HG02870 (cell line): ENCODE measurements around the gene ABCG4.
"Not testable (repeated sequence)": the region's sequence is repeated elsewhere in the genome, so short reads cannot be mapped to it uniquely, and the experiment has no call there.

Experiments
- ATAC-seq: cut with Tn5 transposase; IDR thresholded peaks from one replicate; pipeline ENCODE4 v1.9.1; 2021; ENCODE audit warnings: mild to moderate bottlenecking, moderate library complexity; ENCODE audit not compliant: unreplicated experiment

Gene ABCG4

DNA sequence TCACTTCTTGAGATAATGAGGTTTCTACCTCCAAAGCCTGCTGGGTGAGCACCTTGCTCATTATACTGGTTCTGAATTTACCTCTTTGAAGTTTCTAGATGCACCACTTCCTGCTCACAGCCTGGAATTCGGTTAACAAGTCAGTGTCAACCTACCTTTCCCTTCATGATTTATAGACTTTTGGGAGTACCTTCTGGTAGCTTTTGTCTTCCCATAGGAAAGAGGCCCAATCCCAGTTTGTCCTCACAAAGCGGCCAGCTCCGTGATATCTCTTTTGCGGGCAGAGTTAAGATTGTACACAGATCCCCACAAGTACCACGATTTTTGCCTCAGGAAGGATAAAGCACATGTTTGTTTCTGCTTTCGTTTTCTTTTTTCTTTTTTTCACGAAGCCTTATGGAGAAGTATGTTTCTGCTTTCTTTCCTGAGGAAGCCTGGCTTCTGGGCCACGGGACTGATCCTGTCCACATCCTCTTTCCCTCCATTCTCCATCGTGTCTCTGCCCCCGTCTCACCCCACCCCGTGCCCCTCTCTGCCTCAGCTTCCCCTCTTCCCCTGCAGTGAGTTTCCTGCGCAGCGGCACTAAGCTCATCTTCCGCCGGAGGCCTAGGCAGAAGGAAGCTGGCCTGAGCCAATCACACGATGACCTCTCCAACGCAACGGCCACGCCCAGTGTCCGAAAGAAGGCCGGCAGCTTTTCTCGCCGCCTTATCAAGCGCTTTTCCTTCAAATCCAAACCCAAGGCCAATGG lies 33.2 kb upstream of the ABCG4 start:
- ATAC-seq, result no peak

DNA sequence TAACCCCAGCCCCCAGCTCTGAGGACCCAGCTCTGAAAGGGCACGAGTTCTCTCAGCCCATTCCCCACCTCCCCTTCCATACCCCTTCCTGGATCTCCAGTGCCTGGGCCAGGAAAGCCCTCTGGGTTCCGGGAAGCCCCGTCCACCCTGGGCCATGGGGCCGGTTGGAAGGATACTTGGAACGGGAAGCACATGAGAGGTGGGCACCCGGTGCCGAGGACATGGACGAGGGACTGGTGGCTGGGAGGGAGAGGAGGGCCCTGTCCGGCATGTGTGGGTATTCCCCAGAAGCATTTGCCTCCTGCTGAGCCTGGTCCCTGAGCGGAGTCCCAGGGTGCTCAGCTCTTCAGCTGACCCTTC lies 32.6 kb upstream of the ABCG4 start:
- ATAC-seq, result no peak

DNA sequence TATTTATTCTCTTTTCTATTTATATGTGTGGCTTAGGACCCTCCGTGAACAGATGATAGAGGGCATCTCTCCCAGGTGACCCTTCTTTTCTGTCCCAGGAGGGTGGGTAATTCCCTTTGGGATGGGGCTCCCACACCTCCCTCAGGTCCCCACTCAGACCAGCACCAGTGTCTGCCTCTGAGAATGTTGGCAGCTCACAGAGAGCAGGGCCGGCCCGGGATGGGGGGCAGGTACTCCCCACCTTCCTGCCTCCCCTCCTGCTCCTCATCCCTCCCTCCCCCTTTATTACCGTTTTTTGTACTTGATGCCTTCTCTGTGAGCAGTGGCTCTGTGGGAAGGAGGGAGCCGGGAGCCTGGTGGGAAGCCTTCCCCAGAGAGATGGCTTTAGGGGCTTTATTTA lies 32.3 kb upstream of the ABCG4 start:
- ATAC-seq, result no peak

DNA sequence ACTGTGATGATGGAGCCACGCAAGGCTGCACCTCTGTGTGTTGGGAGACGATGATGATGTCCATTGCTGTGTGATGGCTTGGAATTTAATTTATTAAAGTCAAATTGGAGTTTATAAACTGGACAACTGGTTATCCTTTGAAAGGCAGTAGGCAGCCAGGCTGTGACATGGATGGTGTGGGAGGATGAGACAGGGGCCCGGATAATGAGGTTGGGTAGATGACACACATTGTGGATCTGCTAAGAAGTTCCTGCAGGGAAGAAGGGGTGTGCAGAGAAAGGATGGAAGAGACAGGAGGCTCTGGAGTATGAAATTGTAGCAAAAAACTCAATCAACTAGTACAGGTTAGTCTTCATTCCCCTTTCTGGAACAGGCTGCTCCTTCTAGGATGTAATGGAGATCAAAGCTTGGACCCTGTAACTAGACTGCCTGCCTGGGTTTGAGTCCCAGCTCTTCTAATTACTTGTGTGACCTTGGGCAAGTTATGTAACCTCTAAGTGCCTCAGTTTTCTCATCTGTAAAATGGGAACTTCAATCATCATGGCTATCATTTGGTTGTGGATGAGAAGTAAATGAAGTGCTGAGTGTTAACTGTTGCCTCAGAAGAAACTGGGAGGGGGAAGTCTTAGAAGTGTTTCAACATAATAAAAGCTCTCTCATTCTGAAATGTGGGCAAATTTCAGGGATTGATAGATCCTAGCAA lies 31.7 kb upstream of the ABCG4 start:
- ATAC-seq, result no peak

DNA sequence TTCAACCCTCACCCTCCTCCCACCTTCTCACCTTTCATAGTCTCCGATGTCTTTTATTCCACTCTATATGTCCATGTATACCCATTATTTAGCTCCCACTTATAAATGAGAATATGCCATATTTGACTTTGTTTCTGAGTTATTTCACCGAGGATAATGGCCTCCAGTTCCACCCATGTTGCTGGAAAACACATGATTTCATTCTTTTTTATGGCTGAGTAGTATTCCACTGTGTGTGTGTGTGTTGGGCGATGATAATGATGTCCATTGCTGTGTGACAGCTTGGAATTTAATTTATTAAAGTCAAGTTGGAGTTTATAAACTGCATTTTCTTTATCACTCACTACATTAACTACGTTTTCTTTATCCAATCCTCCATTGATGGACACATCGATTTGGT lies 30.6 kb upstream of the ABCG4 start:
- ATAC-seq, result no peak

DNA sequence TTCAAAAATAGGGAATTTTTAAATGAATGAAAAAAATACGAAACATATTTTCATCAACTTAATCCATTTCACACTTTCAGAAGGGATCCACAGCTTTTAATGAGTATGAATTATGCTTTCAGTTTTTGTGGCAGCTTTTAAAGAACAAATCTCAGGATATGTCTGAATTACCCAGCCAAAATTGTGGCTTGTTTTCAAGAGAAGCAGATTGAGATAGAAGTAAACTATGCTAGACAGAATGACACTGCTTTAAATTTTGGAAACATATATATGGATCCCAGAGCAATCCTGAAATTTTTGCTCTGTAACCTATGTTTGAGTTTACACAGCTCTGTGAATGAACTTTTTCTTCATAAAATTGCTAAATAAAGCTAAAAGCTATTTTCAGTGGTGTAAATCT lies 29.9 kb upstream of the ABCG4 start:
- ATAC-seq, result no peak

DNA sequence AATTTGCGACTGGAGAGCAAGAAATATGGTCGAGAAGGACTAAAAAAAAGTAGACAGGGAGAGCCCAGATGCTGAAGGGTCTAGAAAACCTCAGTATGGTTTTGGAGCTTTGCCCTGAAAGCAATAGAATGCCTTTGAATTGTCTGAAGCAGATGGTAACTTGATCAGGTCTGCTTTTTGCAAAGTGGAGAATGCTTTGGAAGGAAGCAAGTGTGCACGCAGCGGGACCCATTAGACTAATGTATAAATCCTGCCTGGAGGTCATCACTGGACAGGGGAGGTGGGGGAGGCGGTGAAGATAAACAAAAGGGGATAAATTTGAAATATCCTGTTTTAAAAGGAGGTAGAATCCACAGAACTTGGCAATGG lies 28.2 kb upstream of the ABCG4 start:
- no peak for ATAC-seq

DNA sequence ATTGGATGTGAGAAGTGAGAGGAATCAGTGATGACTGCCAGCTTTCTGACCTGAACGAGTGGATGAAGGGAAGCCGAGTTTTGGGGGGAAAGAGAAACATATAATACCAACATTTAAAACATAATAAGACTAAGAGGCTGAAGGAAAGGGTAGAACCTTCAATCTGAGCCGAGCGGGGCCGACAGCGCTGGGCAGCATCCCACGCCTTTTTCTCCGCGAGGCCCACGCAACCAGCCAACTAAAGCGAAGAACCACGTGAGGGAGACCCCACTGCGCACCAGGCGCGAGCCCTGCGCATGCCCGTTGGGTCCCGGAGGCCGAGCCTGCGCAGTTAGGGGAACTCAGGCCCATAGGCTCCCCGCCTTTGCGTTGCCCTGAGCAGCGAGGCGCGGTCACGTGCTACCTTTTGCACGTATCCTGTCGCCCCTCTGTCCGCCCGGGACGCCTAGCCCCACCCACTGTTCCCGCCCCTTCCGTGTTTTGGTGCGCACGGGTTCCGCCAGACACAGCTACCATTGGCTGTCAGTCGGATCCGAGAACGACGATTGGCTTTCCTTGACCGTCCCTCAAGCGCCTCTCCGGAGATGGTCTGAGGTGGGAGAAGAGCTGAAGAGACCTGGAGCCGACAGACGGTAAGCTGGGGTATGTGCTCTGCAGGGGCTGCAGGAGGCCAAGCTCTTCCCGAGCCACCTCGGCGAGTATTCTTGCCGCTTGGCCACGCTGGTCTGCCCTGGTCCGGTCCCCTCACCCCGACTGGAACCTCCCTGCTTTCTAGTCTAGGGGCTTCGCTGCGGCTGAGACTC lies 27.6 kb upstream of the ABCG4 start, which contains the start of gene HINFP:
Gene HINFP, plus strand, starts transcription at position 573 of the 803 bp plus-strand sequence. CDS start 5,365 bp downstream, outside the sequence.
- peak; percentile 96 for ATAC-seq

DNA sequence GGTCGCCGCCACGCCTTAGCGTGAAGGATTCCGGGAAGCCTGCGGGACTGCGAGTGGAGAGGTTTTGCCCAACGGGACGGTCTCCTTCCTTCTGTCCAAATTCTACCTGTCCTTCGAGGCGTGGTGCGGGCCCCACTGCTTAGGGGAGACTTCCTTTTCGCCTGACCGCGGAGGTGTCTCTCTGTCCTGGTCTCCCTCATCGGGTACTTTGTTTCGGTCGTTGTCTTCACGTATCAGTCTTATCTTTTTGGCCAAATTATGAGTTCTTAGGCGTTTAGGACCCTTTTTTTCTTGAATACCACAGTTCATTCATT lies 27.1 kb upstream of the ABCG4 start:
- ATAC-seq, result no peak

DNA sequence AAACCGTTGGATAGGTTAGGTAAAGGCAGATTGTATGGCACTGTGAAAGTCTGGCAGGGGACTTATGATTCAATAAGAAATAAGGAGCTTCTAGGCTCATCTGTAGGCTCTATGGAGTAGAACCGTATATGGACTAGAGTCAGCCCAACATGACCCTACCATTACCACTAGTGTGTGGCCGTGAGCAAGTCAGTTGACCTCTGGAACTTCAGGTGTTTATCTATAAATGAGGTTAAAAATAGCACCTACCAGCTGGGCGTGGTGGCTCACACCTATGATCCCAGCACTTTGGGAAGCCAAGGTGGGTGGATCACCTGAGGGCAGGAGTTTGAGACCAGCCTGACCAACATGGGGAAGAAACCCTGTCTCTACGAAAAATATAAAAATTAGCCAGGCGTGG lies 23.0 kb upstream of the ABCG4 start:
- no peak for ATAC-seq

DNA sequence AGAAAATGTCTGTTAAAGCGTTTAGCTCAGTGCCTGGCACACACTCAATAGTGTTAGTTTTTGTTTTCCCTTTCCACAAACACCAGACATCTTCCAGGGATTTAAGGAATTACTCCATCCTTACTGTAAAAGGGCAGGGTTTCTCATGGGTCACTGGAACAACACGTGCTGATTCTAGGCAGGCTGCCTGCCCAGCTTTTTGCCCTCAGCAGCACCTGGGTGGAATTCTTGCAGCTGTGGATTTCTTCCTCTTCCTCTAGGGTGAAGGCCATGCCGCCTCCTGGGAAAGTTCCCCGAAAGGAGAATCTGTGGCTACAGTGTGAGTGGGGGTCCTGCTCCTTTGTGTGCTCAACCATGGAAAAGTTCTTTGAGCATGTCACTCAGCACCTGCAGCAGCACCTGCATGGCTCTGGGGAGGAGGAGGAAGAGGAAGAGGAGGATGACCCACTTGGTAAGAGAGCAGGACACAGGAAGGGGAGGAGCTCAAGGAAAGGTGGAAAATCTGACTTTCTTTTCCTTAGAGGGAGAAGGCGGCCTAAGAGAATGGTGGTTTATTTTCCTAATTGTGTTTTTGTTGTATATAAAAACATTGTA lies 22.1 kb upstream of the ABCG4 start:
- ATAC-seq, result no peak

DNA sequence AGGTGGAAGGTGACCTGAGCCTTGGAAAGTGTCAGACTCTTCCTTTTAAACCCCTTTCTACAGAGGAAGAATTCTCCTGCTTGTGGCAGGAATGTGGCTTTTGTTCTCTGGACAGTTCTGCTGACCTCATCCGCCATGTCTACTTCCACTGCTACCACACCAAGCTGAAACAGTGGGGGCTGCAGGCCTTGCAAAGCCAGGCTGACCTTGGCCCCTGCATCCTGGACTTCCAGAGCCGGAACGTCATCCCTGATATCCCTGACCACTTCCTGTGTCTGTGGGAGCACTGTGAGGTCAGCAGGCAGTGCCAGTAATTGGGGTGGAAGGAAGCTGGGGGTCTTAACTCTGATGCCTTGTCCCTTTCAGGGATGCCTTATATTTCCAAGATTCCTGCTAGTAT lies 18.2 kb upstream of the ABCG4 start:
- no peak for ATAC-seq

DNA sequence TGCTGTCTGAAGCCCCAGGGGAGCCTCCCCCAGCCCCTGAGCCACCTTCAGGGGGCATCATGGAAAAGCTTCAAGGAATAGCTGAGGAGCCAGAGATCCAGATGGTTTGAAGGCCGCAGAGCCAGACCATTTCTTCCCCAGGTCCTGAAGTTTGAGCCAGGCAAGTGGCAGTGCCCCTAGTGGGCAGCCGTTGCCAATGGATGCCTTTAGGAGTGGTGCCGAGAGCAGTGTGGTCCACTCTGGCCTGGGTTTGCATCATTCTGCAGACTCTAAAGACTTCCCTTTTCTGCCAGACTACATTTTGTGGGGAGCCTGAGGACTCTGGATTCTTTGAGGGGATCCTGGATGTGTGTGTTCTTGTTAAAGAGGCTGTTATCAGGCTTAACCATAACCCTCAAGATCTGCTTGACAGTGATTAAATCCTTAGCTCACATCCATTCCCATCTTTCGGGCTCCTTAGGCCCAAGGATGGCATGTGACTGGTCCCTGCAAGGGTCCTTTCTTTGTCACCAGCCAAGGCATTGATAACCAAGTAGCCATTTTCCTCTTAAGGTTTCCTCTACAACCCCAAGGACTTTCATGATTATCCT lies 14.4 kb upstream of the ABCG4 start:
- no peak for ATAC-seq

DNA sequence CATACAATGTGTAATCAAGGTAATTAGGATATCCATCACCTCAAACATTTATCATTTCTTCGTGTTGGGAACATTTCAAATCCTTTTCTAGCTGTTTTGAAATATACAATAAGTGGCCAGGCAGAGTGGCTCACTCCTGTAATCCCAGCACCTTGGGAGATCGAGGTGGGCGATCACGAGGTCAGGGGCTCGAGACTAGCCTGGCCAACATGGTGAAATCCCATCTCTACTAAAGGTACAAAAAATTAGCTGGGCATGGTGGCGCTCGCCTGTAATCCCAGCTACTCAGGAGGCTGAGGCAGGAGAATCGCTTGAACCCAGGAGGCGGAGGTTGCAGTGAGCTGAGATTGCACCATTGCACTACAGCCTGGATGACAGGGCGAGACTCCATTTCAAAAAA lies 9.6 kb upstream of the ABCG4 start:
- ATAC-seq, result not testable (repeated sequence)

DNA sequence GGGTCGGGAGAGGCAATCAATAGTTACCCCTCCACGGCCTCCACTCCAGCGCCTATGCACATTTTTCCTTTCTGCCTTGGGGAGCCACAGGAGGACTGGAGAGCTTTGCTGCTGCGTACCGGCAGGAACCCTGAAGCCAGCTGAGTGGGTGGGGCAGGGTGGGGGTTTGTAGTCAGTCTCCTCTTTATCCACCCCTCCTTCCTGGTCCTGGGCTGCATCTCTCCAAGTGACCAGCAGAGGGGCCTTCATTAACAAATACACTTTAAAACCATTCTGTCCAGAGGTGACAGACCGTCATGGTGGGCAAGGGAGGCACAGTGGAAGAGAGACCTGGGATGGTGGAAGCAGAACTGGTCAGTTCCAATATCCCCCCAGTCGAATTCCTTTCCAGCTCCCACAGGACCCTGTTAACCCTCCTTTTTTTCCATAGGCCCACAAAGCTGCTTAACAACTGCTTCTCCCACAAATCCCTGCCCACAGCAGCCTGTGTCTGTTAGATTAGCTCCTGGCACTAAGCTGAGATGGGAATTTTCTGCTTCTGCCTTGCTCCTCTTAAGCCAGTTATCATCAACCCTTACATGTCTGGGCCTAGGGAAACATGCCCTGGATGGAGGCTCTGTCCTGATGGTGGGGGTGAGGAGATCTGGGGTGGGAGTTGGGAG lies 3.9 kb upstream of the ABCG4 start:
- ATAC-seq, result no peak

DNA sequence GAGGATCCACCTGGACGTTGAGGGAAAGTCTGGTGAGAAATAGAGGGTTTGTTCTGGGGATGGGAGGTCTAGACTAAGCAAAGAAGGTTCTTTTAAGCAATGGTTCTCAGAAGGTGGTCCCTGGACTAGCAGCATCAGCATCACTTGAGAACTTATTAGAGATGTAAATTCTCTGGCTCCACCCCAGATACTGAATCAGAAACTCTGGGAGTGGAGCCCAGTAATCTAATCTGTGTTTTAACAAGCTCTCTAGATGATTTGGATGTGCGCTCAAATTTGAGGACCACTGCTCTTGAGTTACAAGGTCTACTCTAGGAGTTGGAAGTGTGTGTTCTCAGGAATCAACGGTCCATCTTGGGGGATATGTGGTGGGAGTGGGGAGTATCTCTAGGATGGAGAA lies 3.3 kb upstream of the ABCG4 start:
- no peak for ATAC-seq

DNA sequence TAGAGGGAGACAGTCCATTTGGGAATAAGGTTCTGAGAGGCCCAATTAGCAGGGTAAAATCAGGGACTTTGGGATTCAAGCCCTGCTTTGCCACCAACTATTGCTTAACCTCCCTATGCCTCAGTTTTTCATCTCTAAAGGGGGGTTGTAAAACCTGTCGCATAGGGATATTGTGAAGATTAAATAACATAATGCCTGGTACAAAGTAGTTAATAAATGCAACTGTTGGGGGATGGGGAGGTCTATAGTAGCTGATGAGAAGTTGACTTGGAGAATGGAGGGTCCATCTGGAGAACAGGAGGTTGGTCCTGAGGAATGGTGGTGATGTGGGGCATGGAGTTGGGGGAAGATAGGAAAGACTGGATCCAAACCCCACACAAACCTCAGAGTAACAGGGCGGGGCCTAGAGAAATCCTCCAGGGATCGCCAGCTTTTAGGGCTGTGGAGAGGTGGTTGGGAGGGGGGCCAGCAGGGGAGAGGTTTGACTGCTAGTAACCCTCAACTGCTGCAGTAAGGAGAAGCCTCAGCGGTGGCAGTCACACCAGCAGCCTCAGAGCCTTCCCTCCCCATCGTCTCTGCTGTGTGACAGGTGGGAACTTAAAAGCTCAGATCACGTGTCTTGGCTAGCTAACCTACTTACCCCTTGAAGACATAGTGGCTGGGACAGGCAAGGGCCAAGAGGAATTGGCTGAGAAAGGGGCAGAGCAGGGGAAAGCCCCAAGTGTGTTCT lies 1.1 kb upstream of the ABCG4 start:
- ATAC-seq, result no peak

DNA sequence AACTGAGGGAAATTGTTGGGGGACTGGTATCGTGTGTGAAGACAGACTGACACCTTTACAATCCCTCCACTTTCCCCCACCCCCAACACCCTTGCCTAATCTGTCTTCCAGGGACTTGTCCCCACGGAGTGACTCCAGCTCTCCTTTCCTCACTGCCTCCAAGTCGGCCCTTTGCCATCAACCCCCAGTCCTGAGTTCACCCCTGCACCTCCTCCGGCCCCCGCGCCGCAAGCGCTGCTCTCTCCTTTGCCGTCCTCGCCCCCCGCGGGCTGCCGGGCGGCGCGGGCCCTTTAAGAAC lies 183 bp upstream of the ABCG4 start:
- ATAC-seq, result no peak

DNA sequence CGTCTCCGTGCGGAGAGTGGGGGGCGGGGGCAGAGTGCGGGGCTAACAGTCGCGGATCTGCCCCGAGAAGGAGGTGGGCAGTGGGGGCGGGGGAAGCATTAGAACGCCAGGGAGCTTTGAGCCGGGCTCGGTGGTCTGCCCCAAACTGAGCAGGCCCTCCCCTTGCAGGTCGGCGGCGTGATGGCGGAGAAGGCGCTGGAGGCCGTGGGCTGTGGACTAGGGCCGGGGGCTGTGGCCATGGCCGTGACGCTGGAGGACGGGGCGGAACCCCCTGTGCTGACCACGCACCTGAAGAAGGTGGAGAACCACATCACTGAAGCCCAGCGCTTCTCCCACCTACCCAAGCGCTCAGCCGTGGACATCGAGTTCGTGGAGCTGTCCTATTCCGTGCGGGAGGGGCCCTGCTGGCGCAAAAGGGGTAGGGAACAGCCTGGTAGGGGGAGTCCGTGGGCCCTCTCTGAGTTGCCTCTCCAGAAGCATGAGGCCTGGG lies 979 bp downstream of the ABCG4 start:
- ATAC-seq, result no peak

DNA sequence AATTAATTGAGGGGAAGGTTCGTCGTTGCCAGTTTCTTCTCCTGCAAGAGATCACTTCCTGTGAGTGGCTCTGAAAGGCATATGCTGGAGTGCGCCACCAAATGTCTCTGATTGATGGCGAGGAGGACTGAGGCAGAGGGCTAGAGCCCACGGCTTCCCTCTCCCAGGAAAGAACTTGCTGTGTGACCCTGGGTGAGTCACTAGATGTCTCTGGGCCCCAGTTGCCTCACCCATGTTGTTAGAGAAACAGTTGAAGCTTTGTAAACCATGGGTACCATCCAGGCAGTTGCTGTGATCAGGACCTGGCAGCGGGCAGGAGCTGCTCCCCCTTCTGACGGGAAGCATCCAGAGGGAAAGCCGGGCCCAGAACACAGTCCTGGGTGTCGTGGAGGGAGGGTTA lies 3.2 kb downstream of the ABCG4 start:
- no peak for ATAC-seq
